GM19467 (cell line): ENCODE data around the gene PCDHB16.
"Not testable (repeated sequence)": the region's sequence is repeated elsewhere in the genome, so short reads cannot be mapped to it uniquely, and the experiment has no call there.

ENCODE experiments used
- ATAC-seq: cut with Tn5 transposase; IDR thresholded peaks from one replicate; pipeline ENCODE4 v1.9.1; 2021; ENCODE audit warnings: mild to moderate bottlenecking, moderate library complexity; ENCODE audit not compliant: unreplicated experiment

PCDHB16 gene

DNA sequence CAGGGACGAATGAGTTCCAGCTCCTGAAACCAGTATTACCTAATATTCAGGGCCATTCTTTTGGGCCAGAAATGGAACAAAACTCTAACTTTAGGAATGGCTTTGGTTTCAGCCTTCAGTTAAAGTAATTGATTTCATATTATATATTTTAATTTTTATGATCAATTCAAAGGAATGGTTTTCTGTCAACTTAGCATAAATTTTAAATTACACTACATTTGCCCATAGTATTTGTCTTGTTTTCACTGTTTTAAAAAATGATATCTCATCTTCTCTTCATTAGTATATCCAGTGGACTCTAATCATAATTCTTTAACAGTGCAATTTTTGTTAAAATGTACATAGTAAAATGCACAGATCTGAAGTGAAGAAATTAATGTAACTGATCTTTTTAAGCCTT, 1.9 kb upstream of the PCDHB16 start:
- no peak for ATAC-seq

DNA sequence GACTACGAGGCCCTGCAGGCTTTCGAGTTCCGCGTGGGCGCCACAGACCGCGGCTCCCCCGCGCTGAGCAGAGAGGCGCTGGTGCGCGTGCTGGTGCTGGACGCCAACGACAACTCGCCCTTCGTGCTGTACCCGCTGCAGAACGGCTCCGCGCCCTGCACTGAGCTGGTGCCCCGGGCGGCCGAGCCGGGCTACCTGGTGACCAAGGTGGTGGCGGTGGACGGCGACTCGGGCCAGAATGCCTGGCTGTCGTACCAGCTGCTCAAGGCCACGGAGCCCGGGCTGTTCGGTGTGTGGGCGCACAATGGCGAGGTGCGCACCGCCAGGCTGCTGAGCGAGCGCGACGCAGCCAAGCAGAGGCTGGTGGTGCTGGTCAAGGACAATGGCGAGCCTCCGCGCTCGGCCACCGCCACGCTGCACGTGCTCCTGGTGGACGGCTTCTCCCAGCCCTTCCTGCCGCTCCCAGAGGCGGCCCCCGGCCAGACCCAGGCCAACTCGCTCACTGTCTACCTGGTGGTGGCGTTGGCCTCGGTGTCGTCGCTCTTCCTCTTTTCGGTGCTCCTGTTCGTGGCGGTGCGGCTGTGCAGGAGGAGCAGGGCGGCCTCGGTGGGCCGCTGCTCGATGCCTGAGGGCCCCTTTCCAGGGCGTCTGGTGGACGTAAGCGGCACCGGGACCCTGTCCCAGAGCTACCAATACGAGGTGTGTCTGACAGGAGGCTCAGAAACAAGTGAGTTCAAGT, 2.1 kb downstream of the PCDHB16 start:
- not testable (repeated sequence) for ATAC-seq

DNA sequence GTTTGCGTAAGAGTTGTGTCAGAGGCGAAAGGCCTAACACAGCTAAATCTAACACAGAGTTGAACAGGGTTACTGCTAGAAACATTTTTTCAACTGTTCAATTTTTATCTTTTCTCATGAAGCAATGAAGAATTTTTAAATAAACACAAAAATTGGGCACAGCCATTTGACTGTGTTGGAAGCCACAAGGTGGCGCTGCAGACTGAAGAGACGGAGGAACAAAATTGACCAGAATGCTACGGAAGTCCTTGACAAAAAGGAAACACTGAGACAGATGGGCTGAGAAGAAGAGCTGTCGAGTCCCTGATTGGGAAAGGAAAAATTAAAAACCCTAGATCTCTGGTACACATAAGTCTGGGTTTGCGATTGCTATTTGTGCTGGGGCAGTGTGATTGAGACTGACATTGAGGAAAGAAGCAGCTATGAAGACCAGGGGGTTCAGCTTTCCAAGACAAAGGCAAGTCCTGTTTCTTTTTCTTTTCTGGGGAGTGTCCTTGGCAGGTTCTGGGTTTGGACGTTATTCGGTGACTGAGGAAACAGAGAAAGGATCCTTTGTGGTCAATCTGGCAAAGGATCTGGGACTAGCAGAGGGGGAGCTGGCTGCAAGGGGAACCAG, 4.8 kb downstream of the PCDHB16 start, which contains the start of gene PCDHB9:
Gene PCDHB9, plus strand, starts transcription at position 265 of the 616 bp plus-strand sequence. Its CDS starts 158 bp downstream, at position 423.
- no peak for ATAC-seq

DNA sequence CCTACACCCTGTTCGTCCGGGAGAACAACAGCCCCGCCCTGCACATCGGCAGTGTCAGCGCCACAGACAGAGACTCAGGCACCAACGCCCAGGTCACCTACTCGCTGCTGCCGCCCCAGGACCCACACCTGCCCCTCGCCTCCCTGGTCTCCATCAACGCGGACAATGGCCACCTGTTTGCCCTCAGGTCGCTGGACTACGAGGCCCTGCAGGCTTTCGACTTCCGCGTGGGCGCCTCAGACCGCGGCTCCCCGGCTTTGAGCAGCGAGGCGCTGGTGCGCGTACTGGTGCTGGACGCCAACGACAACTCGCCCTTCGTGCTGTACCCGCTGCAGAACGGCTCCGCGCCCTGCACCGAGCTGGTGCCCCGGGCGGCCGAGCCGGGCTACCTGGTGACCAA, 6.5 kb downstream of the PCDHB16 start:
- not testable (repeated sequence) for ATAC-seq

DNA sequence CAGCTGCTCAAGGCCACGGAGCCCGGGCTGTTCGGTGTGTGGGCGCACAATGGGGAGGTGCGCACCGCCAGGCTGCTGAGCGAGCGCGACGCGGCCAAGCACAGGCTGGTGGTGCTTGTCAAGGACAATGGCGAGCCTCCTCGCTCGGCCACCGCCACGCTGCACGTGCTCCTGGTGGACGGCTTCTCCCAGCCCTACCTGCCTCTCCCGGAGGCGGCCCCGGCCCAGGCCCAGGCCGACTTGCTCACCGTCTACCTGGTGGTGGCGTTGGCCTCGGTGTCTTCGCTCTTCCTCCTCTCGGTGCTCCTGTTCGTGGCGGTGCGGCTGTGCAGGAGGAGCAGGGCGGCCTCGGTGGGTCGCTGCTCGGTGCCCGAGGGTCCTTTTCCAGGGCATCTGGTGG, 6.9 kb downstream of the PCDHB16 start:
- not testable (repeated sequence) for ATAC-seq

DNA sequence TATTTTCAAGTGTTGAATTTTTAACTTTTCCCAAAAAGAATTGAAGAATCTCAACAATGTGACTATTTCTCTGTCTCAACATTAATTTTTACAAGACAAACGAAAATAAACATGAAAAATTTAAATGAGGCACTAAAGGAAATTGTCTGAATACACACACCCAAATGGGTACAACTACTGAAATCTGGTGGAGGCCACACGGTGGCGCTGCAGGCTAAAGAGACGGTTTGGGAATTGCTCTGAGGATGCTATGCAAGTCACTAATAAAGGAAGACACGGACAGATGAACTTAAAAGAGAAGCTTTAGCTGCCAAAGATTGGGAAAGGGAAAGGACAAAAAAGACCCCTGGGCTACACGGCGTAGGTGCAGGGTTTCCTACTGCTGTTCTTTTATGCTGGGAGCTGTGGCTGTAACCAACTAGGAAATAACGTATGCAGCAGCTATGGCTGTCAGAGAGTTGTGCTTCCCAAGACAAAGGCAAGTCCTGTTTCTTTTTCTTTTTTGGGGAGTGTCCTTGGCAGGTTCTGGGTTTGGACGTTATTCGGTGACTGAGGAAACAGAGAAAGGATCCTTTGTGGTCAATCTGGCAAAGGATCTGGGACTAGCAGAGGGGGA, 10.0 kb downstream of the PCDHB16 start, which contains the start of gene PCDHB10:
Gene PCDHB10, plus strand, starts transcription at position 244 of the 616 bp plus-strand sequence. Its CDS starts 200 bp downstream, at position 444.
- ATAC-seq = no peak

DNA sequence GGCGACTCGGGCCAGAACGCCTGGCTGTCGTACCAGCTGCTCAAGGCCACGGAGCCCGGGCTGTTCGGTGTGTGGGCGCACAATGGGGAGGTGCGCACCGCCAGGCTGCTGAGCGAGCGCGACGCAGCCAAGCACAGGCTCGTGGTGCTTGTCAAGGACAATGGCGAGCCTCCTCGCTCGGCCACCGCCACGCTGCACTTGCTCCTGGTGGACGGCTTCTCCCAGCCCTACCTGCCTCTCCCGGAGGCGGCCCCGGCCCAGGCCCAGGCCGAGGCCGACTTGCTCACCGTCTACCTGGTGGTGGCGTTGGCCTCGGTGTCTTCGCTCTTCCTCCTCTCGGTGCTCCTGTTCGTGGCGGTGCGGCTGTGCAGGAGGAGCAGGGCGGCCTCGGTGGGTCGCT, 12.1 kb downstream of the PCDHB16 start:
- ATAC-seq = not testable (repeated sequence)

DNA sequence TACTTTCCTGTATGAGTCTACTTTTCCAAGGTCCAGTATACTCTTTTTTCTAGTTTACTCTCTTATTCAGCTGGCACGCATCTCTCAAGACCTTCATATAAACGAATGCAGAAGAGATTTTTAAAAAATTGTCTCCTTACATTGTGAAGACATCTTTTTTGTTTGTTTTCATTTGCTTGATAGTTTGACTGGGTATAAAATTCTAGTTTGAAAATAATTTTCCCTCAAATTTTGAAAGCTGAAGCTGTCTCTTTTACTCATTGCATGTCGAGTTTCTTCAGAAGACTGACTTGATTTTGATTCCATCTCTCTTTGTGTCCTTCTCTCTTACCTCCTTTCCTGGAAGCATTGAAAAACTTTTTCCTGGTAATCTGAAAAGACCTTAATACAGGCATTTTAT, 14.2 kb downstream of the PCDHB16 start:
- no peak for ATAC-seq

DNA sequence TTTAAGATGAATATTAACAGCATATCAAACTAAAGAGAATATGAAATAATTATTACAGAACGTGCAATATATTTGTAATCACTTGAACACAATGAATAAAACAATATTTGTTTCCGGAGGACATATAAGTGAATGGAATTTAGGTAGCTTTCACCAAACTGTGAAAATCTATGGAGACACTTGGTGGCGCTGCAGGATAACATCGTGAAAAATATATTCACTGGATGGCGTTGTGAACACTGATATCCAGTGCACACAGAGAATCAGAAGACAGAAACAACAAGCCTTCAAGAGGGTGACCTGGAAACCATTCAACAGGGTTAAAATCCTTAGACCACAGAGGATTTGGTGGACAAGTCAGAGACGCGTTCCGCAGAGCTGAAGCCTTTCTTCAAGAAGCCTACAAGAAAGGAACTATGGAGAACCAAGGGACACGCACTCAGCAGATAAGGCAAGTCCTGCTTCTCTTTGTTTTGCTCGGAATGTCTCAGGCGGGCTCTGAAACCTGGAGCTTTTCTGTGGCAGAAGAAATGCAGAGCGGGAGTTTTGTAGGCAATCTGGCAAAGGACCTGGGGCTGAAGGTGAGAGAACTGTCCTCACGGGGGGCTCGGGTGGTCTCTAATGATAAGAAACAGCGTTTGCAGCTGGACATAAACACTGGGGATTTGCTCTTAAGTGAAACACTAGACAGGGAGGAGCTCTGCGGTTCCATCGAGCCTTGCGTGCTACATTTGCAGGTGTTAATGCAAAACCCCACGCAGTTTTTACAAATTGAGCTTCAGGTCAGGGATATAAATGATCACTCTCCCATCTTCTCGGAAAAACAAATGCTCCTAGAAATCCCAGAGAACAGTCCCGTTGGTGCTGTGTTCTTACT, 17.4 kb downstream of the PCDHB16 start, which contains the start of gene PCDHB11:
Gene PCDHB11, plus strand, starts transcription at position 269 of the 877 bp plus-strand sequence. Its CDS starts 148 bp downstream, at position 417.
- no peak for ATAC-seq

DNA sequence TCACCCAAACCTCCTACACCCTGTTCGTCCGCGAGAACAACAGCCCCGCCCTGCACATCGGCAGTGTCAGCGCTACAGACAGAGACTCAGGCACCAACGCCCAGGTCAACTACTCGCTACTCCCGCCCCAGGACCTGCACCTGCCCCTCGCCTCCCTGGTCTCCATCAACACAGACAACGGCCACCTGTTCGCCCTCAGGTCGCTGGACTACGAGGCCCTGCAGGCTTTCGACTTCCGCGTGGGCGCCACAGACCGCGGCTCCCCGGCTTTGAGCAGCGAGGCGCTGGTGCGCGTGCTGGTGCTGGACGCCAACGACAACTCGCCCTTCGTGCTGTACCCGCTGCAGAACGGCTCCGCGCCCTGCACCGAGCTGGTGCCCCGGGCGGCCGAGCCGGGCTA, 18.9 kb downstream of the PCDHB16 start:
- ATAC-seq = not testable (repeated sequence)

DNA sequence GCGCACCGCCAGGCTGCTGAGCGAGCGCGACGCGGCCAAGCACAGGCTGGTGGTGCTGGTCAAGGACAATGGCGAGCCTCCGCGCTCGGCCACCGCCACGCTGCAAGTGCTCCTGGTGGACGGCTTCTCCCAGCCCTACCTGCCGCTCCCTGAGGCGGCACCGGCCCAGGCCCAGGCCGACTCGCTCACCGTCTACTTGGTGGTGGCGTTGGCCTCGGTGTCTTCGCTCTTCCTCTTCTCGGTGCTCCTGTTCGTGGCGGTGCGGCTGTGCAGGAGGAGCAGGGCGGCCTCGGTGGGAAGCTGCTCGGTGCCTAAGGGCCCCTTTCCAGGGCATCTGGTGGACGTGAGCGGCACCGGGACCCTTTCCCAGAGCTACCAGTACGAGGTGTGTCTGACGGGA, 19.5 kb downstream of the PCDHB16 start:
- ATAC-seq = not testable (repeated sequence)

DNA sequence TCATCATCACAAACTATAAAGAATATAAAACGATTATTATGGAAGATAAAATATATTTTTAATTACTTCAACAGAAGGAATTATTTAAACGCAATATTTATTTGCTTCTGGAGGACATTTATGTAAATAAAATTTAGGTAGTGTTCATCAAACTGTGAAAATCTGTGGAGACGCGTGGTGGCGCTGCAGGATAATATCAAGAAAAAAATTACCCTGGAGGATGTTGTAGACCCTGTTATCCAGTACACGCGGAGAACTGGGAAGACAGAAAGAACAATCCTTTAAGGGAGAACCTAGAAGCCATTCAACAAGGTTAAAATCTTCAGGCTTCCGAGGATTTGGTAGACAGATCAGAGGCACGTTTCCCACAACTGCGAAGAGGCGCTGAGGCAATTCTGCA, 26.3 kb downstream of the PCDHB16 start, which contains the start of gene PCDHB12:
Gene PCDHB12, plus strand, starts transcription at position 242 of the 400 bp plus-strand sequence. CDS start 189 bp downstream, outside the sequence.
- no peak for ATAC-seq

DNA sequence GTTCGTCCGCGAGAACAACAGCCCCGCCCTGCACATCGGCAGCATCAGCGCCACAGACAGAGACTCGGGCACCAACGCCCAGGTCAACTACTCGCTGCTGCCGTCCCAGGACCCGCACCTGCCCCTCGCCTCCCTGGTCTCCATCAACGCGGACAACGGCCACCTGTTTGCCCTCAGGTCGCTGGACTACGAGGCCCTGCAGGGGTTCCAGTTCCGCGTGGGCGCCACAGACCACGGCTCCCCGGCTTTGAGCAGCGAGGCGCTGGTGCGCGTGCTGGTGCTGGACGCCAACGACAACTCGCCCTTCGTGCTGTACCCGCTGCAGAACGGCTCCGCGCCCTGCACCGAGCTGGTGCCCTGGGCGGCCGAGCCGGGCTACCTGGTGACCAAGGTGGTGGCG, 28.1 kb downstream of the PCDHB16 start:
- not testable (repeated sequence) for ATAC-seq

DNA sequence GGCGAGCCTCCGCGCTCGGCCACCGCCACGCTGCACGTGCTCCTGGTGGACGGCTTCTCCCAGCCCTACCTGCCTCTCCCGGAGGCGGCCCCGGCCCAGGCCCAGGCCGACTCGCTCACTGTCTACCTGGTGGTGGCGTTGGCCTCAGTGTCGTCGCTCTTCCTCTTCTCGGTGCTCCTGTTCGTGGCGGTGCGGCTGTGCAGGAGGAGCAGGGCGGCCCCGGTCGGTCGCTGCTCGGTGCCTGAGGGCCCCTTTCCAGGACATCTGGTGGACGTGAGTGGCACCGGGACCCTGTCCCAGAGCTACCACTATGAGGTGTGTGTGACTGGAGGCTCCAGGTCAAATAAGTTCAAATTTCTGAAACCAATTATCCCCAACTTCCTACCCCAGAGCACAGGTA, 28.7 kb downstream of the PCDHB16 start:
- ATAC-seq = not testable (repeated sequence)

DNA sequence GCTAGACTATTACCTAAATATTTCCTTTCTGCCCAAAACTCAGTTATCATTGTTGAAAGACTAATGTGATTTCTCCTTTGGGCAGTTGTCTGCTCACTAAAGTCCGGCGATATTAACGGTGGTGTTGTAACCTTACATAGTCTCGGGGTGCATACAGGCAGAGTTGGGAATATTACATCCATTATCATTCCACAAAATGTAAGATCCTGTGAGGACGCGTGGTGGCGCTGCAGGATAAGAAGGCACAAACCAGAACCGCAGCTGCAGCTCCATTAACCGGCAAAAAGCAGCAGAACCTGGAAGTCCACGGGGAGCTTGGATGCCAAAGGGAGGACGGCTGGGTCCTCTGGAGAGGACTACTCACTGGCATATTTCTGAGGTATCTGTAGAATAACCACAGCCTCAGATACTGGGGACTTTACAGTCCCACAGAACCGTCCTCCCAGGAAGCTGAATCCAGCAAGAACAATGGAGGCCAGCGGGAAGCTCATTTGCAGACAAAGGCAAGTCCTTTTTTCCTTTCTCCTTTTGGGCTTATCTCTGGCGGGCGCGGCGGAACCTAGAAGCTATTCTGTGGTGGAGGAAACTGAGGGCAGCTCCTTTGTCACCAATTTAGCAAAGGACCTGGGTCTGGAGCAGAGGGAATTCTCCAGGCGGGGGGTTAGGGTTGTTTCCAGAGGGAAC, 31.6 kb downstream of the PCDHB16 start, which contains the start of gene PCDHB13:
Gene PCDHB13, plus strand, starts transcription at position 264 of the 684 bp plus-strand sequence. Its CDS starts 205 bp downstream, at position 469.
- ATAC-seq = not testable (repeated sequence)

DNA sequence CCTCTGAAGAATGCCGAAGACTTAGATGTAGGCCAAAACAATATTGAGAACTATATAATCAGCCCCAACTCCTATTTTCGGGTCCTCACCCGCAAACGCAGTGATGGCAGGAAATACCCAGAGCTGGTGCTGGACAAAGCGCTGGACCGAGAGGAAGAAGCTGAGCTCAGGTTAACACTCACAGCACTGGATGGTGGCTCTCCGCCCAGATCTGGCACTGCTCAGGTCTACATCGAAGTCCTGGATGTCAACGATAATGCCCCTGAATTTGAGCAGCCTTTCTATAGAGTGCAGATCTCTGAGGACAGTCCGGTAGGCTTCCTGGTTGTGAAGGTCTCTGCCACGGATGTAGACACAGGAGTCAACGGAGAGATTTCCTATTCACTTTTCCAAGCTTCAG, 32.4 kb downstream of the PCDHB16 start:
- not testable (repeated sequence) for ATAC-seq

DNA sequence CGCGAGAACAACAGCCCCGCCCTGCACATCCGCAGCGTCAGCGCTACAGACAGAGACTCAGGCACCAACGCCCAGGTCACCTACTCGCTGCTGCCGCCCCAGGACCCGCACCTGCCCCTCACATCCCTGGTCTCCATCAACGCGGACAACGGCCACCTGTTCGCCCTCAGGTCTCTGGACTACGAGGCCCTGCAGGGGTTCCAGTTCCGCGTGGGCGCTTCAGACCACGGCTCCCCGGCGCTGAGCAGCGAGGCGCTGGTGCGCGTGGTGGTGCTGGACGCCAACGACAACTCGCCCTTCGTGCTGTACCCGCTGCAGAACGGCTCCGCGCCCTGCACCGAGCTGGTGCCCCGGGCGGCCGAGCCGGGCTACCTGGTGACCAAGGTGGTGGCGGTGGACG, 33.3 kb downstream of the PCDHB16 start:
- not testable (repeated sequence) for ATAC-seq

DNA sequence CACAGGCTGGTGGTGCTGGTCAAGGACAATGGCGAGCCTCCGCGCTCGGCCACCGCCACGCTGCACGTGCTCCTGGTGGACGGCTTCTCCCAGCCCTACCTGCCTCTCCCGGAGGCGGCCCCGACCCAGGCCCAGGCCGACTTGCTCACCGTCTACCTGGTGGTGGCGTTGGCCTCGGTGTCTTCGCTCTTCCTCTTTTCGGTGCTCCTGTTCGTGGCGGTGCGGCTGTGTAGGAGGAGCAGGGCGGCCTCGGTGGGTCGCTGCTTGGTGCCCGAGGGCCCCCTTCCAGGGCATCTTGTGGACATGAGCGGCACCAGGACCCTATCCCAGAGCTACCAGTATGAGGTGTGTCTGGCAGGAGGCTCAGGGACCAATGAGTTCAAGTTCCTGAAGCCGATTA, 33.8 kb downstream of the PCDHB16 start:
- not testable (repeated sequence) for ATAC-seq

DNA sequence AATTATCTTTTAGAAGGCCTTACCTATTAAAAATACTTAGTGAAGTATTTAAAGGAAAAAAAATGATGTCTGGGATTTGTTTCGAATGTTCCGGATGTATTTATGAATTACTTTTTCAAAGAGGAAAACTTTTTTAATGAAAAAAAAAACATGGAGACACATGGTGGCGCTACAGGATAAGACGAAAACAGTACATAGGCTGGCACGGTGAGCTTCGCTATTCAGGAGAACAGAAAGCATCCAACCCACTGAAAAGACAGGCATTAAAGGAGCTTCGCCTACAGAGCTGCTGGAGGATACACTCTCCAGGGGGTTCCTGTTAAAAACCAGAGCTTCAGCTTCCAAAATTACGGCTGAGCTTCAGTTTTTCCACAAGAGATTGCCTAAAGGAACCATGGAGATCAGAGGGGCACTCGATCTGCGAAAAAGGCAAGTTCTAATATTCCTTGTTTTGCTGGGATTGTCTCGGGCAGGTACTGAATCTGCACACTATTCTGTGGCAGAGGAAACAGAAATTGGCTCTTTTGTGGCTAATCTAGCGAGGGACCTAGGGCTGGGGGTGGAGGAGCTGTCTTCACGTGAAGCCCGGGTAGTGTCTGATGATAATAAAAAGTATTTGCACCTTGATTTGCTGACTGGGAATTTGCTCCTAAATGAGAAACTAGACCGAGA, 41.1 kb downstream of the PCDHB16 start, which contains the start of gene PCDHB14:
Gene PCDHB14, plus strand, starts transcription at position 232 of the 672 bp plus-strand sequence. Its CDS starts 163 bp downstream, at position 395.
- ATAC-seq = no peak
